ENCODE measurements around the gene SLC30A3.
"Not testable (repeated sequence)": the region's sequence is repeated elsewhere in the genome, so short reads cannot be mapped to it uniquely, and the experiment has no call there.

The SLC30A3 gene, protein sequence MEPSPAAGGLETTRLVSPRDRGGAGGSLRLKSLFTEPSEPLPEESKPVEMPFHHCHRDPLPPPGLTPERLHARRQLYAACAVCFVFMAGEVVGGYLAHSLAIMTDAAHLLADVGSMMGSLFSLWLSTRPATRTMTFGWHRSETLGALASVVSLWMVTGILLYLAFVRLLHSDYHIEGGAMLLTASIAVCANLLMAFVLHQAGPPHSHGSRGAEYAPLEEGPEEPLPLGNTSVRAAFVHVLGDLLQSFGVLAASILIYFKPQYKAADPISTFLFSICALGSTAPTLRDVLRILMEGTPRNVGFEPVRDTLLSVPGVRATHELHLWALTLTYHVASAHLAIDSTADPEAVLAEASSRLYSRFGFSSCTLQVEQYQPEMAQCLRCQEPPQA

DNA sequence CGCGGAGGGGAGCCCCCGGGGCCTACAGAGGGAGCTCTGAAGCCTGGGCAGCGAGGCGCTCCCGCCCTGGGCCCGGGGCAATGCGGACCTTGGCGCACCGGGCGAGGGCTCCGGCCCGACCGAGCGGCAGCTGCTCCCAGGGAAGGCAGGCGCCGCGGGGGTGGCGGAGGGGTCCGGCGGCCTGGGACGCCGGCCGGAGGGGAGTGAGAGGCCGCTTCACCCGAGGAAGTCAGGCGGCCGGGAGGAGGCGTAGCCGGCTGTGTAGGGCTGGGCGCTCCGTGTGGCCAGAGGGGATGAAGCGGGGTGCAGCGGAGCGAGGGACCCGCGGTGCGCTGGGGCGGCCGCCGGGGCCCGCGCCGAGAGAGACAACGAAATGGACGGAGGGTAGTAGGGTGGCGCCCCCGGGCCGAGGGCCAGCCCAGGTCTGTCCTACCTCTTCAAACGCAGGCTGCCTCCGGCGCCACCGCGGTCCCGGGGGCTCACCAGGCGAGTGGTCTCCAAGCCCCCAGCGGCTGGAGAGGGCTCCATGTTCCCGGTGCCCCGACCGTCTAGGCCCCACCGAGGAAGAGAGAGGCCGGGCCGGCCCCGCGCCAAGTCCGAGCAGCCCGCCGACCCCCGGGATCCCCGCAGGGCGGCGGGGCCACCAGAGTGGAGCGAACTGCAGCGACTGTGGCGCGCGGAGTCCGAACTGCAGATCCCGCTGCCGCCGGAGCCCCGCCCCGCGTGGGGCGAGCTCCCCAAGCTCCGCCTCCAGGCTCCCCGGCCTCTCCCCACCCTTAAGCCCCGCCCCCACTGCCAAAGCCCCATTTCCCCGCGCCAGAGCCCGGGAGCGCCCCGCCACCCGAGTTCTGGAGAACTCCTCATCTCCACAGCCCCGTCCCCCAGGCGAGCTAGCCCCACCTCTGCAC is at the start of gene SLC30A3:
TSS of gene SLC30A3 (minus strand) at position 669 of the 908 bp plus-strand sequence. CDS start at position 528, 141 bp downstream.
- peak; percentile 35 to 42 for DNase-seq (ENCODE audit: low read depth in 2 of 2)

DNA sequence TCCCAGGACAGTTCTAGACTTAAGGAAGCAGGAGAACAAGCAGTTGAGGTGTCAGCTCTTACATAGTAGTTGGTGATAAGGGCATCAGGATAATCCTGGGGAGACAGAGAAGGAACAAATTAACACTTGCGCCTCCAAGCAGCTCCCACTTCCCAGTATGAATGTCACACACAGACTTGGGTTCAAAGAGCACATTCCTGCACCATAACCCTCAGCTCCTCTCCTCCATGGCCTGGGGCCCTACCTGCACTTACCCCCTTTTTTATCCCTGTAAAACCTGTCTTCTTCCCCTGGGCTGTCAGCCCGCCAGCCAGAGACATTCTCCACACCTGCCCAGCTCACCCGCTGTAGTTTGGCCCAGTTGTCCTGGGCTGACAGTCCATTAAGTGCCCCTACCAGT is 49.3 kb upstream of the SLC30A3 start:
- DNase-seq (ENCODE audit: low read depth in 2 of 2), result no peak

DNA sequence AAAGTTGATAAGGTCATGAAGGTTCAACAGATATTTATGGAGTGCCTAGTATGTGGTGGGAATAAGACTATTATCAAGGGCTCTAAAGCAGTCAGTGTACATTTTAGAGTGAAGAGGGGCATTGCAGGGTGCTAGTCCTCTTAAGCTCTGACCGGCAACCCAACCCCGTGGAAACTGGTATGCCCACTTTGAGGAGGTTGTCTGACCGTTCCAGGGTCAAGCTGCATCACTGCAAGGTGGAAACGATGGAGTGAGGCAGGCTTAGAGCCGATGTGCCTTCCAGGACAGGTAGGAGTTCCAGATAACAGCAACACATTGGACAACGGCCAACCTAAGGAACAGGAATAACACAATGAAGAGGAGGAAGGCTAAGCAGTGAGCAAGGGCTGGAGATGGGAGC is 46.8 kb upstream of the SLC30A3 start:
- DNase-seq (ENCODE audit: low read depth in 2 of 2), result no peak

DNA sequence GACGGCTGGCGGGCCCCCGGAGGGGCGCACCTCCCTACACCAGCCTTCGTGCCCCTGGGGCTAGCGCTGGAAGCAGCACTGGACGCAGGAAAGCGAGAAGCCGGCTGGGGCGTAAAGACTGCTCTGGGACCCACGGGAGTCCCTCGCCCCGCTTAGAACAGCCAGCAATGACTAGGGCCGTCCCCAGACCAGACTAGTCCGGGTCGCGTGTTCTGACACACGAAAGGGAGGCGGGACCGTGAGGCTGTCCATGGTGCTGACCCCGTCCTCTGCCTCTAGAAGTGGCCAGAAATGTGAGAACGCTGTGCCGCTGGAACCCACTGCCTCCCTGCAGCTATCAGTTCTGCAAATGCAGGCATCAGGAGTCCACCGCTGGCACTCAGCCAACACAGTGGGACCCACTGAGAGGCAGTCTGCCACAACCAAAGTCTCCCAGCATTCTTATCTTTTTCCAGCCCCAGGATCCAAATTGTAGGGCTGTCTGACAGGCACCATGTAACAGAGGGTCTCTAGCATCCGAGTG is 45.6 kb upstream of the SLC30A3 start, which contains the start of gene UCN:
TSS of gene UCN (minus strand) at position 87 of the 523 bp plus-strand sequence. CDS start 550 bp downstream, outside the sequence.
- no peak for DNase-seq (ENCODE audit: low read depth in 2 of 2)

DNA sequence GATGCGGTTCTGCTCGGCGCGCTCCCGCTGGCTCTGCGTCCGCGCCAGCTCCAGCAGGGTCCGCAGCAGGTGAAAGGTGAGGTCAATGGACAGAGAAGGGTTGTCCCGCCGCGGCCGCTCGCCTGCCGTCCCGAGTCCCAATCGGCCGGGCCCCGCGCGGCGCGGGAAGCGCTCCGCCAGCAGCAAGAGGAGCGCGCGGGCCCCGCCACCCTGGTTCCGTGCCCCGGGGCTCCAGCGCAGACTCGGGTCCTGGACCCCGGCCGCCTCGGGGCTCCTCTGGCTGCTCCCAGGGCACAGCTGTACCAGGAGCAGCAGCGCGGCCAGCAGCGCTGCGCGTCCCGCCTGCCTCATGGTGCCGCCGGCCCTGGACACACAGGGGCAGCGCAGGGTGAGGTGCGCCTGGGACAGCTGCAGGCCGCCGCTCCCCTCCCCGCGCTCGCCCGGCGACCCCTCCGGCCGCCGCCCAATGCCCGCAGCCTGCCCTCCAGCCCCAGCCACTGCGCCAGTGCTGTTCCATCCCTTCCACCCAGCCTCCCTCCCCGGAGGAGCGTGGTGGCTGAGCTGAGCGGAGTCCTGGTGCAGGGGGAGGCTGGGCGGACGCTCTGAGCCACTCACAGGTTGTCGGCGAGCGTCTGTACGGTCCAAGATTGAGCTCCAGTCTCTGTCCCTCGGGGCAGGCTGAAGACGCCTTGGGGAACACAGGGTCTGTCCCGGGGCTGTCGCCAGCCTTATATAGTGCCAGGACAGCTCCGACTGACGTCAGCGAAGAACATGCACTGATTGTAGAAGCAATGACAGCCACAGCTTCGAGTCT is 44.9 kb upstream of the SLC30A3 start:
- DNase-seq (ENCODE audit: low read depth in 2 of 2), result no peak

DNA sequence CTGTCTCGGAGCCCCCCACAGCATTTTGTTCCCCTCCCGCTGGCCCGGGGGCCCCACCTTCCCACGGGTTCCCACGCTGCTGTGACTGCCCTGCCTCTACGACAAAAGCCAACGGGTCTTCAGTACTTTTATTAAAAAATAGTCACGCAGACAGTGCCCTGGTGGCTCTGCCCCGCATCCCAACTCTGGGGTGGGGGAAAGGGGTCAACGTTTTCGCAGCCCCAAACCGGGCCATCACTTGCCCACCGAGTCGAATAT is 44.4 kb upstream of the SLC30A3 start:
- DNase-seq (ENCODE audit: low read depth in 2 of 2), result no peak

DNA sequence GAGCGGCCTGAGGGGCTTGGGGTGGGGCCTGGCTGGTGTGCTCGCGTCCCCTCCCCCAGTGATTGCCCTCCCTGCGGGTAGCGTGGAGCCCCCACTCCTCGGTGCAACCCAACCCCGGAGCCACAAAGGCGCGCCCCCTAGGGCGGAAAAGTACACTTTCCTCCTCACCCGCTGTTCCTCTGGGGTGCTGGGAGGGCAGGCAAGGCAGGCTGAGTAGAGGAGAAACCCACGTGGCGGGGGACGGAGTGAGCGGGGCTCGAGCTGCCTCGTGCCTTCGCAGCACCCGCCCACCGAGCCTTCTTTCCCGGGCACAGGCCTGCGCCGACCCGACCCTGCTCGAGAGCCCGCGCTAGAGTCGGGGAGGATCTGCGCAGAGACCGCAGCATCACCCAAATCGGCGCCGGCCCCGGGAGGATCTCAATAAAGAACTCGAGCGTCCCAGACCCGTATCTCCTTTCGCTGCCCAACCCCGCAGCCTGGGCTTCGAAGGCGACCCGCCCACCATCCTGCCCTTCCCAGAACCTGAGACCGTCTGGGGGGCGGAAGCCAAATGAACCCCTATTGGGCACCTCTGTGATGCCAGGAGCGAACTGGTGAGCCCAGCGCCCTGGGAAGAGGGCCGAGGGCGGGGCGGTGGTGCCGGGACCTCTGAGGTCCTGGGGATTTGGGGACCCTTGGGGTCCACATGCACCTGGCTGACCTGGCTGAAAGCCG is 43.9 kb upstream of the SLC30A3 start:
- DNase-seq (ENCODE audit: low read depth in 2 of 2), result no peak

DNA sequence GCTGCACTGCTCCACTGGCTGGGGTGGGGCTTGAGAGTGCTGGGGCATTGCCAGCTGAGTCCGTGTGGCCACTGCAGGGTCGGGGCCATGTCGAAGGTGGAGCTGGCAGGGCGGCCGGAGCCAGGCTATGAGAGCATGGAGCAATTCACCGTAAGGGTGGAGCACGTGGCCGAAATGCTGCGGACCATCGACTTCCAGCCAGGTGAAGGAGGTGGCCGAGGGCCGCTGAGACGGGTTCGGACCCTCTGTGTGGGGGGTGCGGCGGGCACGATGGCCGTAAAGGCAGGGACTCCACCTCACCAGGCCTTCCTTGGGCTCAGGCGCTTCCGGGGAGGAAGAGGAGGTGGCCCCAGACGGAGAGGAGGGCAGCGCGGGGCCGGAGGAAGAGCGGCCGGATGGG is 43.3 kb upstream of the SLC30A3 start:
- no peak for DNase-seq (ENCODE audit: low read depth in 2 of 2)

DNA sequence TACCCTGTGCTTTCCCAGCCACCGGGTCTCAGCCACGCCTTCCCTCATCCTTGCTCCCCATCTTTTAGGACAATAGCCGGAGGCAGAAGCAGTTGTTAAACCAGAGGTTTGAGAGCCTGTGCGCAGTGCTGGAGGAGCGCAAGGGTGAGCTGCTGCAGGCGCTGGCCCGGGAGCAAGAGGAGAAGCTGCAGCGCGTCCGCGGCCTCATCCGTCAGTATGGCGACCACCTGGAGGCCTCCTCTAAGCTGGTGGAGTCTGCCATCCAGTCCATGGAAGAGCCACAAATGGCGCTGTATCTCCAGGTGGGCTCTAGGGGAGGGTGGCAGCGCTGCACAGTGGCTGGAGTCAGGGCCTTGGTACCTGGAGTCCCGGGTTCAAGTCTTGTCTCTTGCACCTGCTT is 42.7 kb upstream of the SLC30A3 start:
- DNase-seq (ENCODE audit: low read depth in 2 of 2), result no peak

DNA sequence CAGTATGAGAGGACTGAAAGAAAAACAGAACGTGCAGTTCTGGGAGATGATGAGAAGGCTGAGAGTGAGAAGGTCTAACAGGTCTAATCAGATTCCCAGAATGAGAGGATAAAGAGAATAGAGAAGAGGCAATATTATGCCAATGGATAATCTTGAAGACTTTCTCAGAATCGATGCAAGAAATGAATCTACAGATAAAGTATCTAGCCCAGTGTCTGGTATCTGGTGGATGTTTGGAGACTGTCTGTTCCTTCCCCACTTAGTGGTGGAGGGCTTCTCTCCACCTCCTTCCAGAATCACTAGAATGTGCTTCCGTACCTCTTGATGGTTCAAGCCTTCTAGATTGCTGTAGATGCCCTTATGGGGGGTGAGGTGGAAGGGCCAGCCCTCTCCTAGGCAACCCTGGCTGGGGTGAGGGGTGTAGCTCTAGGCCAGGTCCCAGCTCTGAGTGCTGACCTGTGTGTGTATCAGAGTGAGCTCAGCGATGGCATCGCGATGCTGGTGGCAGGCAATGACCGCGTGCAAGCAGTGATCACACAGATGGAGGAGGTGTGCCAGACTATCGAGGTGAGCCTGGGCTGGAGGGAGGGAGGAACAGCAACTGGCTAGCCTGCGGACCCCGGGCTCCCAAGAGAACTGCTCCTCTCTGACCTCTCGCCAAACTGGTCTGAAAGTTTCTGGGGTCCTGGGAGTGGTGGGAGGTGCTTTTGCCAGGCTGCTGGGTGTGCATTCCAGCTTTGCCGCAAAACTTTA is 41.8 kb upstream of the SLC30A3 start:
- no peak for DNase-seq (ENCODE audit: low read depth in 2 of 2)

DNA sequence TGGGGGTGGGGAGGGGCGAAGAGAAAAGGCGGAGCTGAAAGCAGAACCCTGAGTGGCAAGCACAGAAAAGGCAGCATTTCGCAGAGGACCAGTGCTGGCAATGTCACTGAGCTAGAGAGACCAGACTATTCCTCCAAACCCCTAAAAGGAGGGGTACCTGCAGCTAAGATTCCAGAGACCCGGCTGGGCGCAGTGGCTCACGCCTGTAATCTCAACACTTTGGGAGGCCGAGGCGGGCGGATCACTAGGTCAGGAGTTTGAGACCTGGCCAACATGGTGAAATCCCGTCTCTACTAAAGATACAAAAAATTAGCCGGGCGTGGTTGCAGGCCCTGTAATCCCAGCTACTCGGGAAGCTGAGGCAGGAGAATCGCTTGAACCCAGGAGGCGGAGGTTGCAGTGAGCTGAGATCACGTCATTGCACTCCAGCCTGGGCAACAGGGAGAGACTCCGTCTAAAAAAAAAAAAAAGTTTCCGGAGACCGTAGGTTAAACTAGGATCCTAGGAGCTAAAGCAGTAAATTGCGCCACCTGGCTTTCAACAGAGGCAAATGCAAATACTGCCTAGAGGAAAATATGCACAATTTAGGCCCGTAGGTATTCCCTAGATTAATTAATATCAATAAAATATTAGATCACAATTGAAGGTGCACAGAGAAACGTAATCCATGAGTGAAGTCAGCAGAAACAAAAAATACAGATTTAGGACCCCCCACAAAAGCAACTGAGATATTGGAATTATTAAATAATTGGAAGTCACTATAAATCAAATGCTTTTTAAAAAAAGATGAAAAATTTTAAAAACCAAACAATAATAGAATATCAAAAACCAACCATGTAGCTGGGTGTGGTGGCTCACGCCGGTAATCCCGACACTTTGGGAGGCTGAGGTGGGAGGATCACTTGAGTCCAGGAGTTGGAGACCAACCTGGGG is 40.5 kb upstream of the SLC30A3 start:
- DNase-seq (ENCODE audit: low read depth in 2 of 2), result no peak

DNA sequence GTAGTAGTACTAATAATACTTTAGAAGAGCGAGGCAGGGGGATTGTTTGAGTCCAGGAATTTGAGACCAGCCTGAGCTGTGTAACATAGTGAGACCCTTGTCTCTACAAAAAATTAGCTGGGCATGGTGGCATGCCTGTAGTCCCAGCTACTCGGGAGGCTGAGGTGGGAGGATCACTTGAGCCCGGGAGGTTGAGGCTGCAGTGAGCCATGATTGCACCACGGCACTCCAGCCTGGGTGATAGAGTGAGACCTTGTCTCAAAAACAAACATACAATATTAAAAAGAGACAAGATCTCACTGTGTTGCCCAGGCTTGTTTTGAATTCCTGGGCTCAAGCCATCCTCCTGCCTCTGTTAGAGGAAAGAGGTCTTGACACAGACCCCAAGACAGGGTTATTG is 37.8 kb upstream of the SLC30A3 start:
- DNase-seq (ENCODE audit: low read depth in 2 of 2), result not testable (repeated sequence)

DNA sequence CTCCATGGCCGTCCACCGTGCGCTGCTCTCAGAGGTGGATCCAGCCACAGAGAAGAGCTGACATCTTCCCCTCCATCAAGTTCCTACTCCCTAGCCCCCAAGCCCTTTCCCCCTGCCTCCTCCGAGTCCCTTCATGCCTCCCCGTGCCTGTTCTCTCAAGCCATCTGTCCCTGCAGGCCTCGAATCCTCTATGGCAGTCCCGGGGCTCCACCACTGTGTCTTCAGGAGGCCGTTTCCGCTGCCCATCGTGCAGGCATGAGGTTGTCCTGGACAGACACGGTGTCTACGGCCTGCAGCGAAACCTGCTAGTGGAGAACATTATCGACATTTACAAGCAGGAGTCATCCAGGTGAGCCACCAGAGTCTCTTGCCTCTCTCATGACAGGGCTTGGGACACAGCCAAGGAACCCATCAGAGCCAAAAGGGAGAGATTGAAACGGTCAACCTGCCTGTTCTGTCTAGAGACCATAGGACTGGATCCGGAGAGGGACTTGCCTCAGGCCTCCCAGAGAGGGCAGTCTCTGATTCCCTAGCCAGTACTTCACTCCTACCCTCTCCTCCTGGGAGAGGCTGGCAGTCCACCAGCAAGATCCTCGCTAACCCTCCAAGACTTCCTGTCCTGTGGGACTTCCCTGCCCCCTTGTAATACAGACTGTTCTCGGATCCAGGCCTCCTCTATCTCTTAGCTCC is 35.7 kb upstream of the SLC30A3 start:
- DNase-seq (ENCODE audit: low read depth in 2 of 2), result no peak

DNA sequence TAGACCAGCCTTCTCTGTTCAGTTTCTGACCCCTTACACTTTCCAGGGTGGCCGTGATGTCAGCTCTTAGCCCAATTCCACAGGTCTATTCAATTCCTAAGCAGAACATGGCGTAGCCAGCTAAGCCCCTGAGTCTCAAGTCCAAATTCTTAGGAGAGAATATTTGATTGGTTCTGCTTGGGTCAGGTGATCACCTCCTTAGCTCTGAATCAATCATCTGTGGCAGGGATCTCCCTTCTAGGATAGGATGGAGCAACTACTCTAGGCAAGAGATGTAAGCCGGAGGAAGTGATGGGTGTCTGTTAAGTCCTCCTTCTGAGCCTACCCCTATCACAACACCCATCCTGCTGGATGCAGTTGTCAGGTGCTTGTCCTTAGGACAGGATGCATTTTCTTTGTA is 34.3 kb upstream of the SLC30A3 start:
- no peak for DNase-seq (ENCODE audit: low read depth in 2 of 2)

DNA sequence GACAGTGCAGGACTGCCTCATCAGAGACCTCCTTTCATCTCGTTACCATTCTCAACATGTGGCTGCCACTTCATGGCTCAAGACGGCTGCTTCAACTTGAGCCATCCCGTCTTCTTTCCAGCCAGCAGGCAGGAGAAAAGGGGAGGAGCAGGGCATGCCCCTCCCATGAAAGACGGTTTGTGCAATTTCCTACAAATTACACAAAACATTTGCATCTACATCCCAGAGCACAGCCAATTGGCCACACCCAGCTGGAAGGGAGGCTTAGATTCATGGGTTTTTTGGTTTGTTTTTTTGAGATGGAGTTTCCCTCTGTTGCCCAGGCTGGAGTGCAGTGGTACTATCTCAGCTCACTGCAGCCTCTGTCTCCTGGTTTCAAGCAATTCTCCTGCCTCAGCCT is 33.6 kb upstream of the SLC30A3 start:
- no peak for DNase-seq (ENCODE audit: low read depth in 2 of 2)

DNA sequence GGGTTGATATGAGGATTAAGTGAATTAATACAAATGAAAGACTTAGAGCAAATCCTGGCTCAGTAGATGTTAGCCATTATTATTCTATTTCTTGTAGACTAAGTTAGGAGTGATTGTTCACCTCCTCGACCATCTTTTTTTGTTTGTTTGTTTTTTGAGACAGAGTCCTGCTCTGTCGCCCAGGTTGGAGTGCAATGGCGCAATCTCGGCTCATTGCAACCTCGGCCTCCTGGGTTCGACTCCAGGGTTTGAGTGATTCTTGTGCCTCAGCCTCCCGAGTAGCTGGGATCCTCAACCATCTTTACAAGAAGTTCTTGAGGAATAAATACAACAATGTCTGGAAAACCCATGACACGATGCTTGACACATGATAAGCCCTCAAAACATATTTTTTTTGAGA is 32.1 kb upstream of the SLC30A3 start:
- no peak for DNase-seq (ENCODE audit: low read depth in 2 of 2)

DNA sequence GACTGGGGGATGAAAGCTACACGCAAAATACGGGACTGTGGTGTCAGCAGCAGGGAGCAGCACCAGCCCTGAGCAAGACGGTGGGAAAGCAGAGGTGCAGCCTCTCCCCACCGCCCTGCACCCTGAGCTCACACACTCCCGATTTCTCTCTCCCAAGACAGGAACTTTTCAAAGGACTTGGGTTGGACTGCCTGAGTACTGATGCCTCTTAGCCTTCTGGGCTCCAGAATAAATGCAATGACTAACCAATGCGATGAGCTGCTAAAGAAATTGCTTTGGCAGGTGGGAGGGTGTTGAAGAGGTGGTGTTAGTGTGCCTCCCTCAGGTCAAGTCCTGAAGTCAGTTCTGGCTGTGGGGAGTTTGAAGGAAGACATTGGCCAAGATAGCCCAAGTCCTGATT is 29.0 kb upstream of the SLC30A3 start:
- DNase-seq (ENCODE audit: low read depth in 2 of 2), result no peak

DNA sequence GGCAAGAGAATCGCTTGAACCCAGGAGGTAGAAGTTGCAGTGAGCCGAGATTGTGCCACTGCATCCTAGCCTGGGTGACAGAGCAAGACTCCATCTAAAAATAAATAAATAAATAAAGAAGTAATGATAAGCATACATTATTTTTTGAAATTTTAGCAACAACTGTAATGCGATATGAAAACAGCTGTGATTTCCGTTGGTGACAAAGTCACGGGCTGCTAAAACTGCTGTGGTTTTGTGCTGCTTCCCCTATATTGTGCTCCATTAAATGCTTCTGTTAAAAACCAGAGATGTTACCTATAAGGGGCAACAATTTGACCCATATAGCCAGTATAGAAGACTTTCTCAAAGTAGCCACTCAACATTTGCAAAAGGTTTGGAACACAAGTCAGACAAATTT is 27.7 kb upstream of the SLC30A3 start:
- DNase-seq (ENCODE audit: low read depth in 2 of 2), result no peak

DNA sequence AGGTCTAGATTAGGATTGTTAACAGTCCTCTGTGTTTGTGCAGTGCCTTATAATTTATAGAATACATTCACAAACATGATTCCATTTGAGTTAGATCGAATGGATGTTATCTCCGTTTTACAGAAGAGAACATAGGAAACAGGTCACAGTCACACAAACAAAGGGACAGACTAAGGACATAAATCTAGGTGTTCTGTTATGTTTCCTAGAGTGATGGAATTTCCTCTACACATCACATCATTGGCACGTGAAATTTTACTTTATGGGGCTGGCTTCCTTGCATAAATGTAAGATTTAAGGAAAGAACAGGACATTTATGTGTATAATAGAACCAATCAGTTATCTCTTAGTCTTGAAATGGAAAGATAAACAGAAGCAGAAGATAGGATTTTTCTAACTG is 25.8 kb upstream of the SLC30A3 start:
- DNase-seq (ENCODE audit: low read depth in 2 of 2), result no peak

All from activated CD8-positive, alpha-beta memory T cell treated with anti-CD3 and anti-CD28 coated beads for 4 hours (primary cell).